RWPE1 (cell line): ENCODE data around the gene IGIP.

Experiments
- CTCF ChIA-PET: fragments of 350-600 bp; sonication (Branson Sonifier 250); formaldehyde crosslinking; extraction: SDS; loops from one replicate; lab custom pipeline; 2021; lab: Yijun Ruan, JAX
- POLR2A ChIA-PET: fragments of 400-600 bp; formaldehyde crosslinking; extraction: SDS; loops from one replicate; lab custom pipeline; 2020; ENCODE audit warnings: antibody characterized with exemption; ENCODE audit not compliant: low non-redundant PET; lab: Yijun Ruan, JAX
- DNase-seq: peaks from one replicate; pipeline ENCODE4 v3.0.0; 2012; ENCODE audit warnings: low spot score
- H3K27ac ChIP-seq: fragments of 450-650 bp; 2 replicates; pipeline ENCODE4 v1.5.1; 2017
- TF ChIP-seq, protein P1 (sequence below): fragments of 450-650 bp; conservative IDR thresholded peaks from 2 replicates; pipeline ENCODE4 v1.5.1; 2017; ENCODE audit warnings: low read depth, mild to moderate bottlenecking

Gene IGIP

DNA sequence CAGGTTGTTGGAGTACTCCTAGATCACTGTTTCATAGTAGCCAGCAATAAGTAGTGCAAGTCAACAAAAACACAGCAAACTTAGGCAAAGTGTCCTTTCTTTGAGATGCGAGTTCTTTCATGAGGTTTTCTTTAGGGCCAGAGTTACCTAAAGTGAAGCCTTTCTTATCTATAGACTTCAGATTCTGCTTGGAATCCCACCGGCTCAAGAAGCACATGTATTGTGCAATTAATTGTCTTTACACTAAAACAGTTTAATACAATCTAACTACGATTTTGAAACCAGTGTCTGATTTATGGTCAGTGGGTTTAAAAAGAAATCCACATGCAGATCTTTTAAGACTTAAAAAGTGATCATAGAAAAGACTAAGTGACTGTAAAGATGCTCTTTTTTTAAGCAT is 8.2 kb upstream of the IGIP start:
- CTCF ChIA-PET = interaction anchor here (0.6 to 1.6 kb wide), 3 partner anchors 28 to 335 kb away, joined by 3 to 5 read pairs (median 4); no protein-coding TSS in a partner anchor
- TF ChIP-seq, protein P1, sequence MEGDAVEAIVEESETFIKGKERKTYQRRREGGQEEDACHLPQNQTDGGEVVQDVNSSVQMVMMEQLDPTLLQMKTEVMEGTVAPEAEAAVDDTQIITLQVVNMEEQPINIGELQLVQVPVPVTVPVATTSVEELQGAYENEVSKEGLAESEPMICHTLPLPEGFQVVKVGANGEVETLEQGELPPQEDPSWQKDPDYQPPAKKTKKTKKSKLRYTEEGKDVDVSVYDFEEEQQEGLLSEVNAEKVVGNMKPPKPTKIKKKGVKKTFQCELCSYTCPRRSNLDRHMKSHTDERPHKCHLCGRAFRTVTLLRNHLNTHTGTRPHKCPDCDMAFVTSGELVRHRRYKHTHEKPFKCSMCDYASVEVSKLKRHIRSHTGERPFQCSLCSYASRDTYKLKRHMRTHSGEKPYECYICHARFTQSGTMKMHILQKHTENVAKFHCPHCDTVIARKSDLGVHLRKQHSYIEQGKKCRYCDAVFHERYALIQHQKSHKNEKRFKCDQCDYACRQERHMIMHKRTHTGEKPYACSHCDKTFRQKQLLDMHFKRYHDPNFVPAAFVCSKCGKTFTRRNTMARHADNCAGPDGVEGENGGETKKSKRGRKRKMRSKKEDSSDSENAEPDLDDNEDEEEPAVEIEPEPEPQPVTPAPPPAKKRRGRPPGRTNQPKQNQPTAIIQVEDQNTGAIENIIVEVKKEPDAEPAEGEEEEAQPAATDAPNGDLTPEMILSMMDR = no peak
- DNase-seq = no peak
- POLR2A ChIA-PET = no interaction called here
- H3K27ac ChIP-seq = no peak overlapping the region

DNA sequence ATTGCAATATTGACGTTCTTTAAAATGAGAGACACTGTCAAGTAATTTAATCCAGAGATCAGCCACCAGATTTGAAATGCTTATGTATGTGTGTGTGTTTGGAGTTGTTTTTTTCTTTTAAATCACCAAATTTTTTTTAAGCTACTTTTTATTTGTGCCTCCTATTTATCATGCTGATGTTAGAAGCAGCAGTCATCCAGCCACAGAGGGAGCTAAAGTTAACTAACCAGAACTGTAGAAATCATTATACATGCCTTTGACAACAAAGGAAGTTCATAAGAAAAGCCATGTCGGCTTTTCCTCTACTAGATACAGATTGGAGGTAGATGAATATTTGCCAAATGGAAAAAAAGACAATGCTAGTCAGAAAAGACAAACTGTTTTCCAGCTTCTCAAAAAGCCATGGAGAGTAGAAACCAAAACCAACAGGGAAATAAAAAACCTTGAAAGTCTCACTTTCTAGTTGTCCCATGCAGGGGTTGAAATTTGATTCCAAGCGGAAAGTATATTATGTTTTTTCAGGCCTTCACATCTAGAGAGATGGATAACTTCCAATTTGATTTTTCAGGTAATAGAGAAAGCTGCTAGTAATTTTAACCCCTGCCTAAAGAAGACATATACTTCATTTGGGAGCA is 7.3 kb upstream of the IGIP start:
- ChIA-PET POLR2A (no interaction called here), CTCF (interaction anchor here (0.7 to 1.3 kb wide), 2 partner anchors 27 to 98 kb away, joined by 3 to 6 read pairs; no protein-coding TSS in a partner anchor)
- no peak for DNase-seq
- TF ChIP-seq, protein P1 = no peak
- H3K27ac ChIP-seq = no peak overlapping the region

- DNase-seq = no peak
- no peak overlapping the region for H3K27ac ChIP-seq
- ChIA-PET CTCF (no interaction called here), POLR2A (no interaction called here)
- TF ChIP-seq, protein P1 = no peak
These were observed 727 bp downstream of the IGIP start for GRCh38 chr5:140126315-140127012.

DNA sequence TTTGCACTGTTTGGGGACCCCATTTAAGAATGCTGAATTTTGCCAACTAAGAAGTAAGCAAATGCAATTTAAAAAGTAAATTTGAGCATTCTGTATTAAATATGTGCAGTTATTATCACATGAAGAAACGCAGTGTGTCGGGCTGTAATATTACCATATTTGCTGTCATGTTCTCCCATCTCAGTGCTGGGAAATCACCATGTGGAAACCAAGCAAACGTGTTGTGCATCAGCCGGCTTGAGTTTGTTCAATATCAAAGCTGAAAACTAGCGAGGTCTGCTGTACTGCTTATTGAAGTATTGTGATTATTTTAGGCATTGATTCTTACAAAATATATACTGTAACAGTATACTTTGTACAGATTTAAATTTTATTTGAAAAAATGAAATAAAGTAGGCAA is 2.6 kb downstream of the IGIP start:
- POLR2A ChIA-PET = no interaction called here
- no peak overlapping the region for H3K27ac ChIP-seq
- DNase-seq = no peak
- TF ChIP-seq, protein P1 = no peak
- CTCF ChIA-PET = interaction anchor here (0.5 kb wide), 1 partner anchor 53 kb away, joined by 5 read pairs; no protein-coding TSS in a partner anchor

DNA sequence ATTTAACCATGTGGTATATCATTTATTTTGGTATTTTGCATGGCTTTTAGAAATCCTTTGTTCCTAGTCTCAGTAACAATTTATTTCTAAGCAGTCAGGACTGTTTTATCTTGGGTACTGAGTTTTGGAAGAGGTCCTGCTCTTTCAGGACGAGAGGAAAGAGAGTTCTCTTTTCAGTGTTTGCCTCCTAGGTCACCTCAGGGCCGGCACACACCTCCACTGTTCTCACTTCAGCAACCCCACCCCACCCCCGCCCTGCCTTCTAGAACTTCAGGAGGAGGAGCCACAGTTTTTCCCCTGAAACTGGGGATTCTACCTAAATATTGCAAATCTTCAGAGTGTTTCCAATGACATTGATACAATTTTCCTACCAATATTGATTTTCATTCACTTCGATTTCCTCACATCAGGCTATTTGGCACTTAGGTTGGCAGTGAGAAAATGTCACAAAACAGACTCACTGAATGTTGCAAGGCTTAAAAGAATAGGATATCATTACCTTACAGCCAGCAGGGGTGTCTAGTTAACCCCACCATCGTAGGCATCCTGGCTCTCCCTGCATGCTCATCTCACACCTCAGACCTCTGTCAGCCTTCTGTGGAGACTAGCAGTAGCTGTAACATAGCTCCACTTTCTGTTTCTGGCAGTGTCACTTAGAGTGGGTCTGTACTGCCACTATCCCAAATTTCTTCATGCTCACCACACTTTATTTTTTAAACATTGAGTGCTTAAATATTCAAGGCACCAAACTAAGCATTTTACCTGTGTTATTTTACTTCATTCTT is 5.4 kb downstream of the IGIP start:
- TF ChIP-seq, protein P1 = no peak
- DNase-seq = no peak
- ChIA-PET POLR2A (no interaction called here), CTCF (interaction anchor here (0.6 to 2.0 kb wide), 3 partner anchors 12 to 162 kb away, joined by 3 to 10 read pairs (median 6); partner anchors contain the start of gene NRG2)
- no peak overlapping the region for H3K27ac ChIP-seq

GRCh38 chr5:140131967-140132409 is 6.3 kb downstream of the IGIP start:
- no peak overlapping the region; the same call in 1 of the 2 replicates for H3K27ac ChIP-seq
- peak; percentile 96 for DNase-seq
- CTCF ChIA-PET = interaction anchor here (0.6 to 2.0 kb wide), 5 partner anchors 8 to 163 kb away, joined by 3 to 10 read pairs (median 4); partner anchors contain the start of gene NRG2
- POLR2A ChIA-PET = interaction anchor here (0.6 to 1.1 kb wide), 2 partner anchors 13 to 25 kb away, joined by 5 to 11 read pairs; no protein-coding TSS in a partner anchor
- TF ChIP-seq, protein P1 = no peak
